A549 (cell line): ENCODE data around the gene RFLNA. TPM values are rescaled to one million over a fixed set of nuclear protein-coding genes. Genes with fewer than 3 reads are reported as not detected.

ENCODE experiments used
- ATAC-seq, 2 experiments: fragments of 200-7000 bp in 1 of 2; fragments of >200 bp in 1 of 2; cut with Nextera tagmentation in 1 of 2; cut with Tn5 transposase in 1 of 2; 3 replicates each; pipeline versions ENCODE4 v1.8.0 to v1.9.1; 2018 to 2020; ENCODE audit warnings: mild to moderate bottlenecking in 1 of 2, moderate library complexity in 1 of 2
- CTCF ChIA-PET: fragments of 300-600 bp; sonication (Branson Sonifier 250); formaldehyde crosslinking; extraction: SDS; loops from one replicate; lab custom pipeline; 2021; ENCODE audit warnings: antibody characterized with exemption, inconsistent platforms; lab: Yijun Ruan, JAX
- POLR2A ChIA-PET: fragments of 350-600 bp; formaldehyde crosslinking; extraction: SDS; loops from one replicate; lab custom pipeline; 2021; ENCODE audit warnings: antibody characterized with exemption, inconsistent platforms; lab: Yijun Ruan, JAX
- DNase-seq, 2 experiments: peaks; one replicate each; pipeline versions ENCODE4 v3.0.0 to v3.0.0-alpha.2; 2011 to 2016; ENCODE audit warnings: low read depth in 1 of 2, low spot score in 1 of 2
- FAIRE-seq: peaks from 2 replicates; lab custom pipeline; 2011; peaks lifted over from hg19 to GRCh38; lab: Jason Lieb, UNC
- H3K27ac ChIP-seq, 2 experiments: fragments of >200 bp; sonication (Bioruptor Twin); formaldehyde crosslinking; 3 replicates each; pipeline ENCODE4 v1.5.1; 2016 to 2017
- H3K4me1 ChIP-seq: fragments of >200 bp; sonication (Bioruptor Twin); formaldehyde crosslinking; 3 replicates; pipeline ENCODE4 v1.6.1; 2016
- H3K4me2 ChIP-seq: fragments of >200 bp; sonication (Bioruptor Twin); formaldehyde crosslinking; 3 replicates; pipeline ENCODE4 v1.6.1; 2016
- H3K4me3 ChIP-seq: fragments of >200 bp; sonication (Bioruptor Twin); formaldehyde crosslinking; 3 replicates; pipeline ENCODE4 v1.5.1; 2016
- H3K9me3 ChIP-seq: fragments of >200 bp; sonication (Bioruptor Twin); formaldehyde crosslinking; 3 replicates; pipeline ENCODE4 v1.6.1; 2016
- BHLHE40 ChIP-seq: IDR thresholded peaks from 2 replicates; pipeline ENCODE4 v1.6.1; 2012; ENCODE audit warnings: low read depth, low read length, inconsistent platforms
- CBX2 ChIP-seq: fragments of 200-600 bp; sonication (generic); IDR thresholded peaks from 2 replicates; pipeline ENCODE4 v1.6.1; 2016; ENCODE audit warnings: low read depth, mild to moderate bottlenecking, borderline replicate concordance
- CBX8 ChIP-seq: fragments of 200-600 bp; sonication (generic); IDR thresholded peaks from 2 replicates; pipeline ENCODE4 v1.6.1; 2016
- CHD2 ChIP-seq: fragments of 150-350 bp; IDR thresholded peaks from 2 replicates; pipeline ENCODE4 v1.6.1; 2014; ENCODE audit warnings: low read length; ENCODE audit not compliant: partially characterized antibody
- EHF ChIP-seq: fragments of 250-450 bp; sonication (Bioruptor Pico); IDR thresholded peaks from 2 replicates; pipeline ENCODE4 v1.5.0; 2020; ENCODE audit warnings: mild to moderate bottlenecking
- EHMT2 ChIP-seq: fragments of 200-600 bp; sonication (generic); IDR thresholded peaks from 2 replicates; pipeline ENCODE4 v1.6.1; 2016; ENCODE audit warnings: antibody characterized with exemption, low read depth, mild to moderate bottlenecking, moderate library complexity
- ESRRA ChIP-seq: fragments of 150-350 bp; IDR thresholded peaks from 2 replicates; pipeline ENCODE4 v1.6.1; 2014; ENCODE audit warnings: mild to moderate bottlenecking, low read length, borderline replicate concordance
- FOSB ChIP-seq: fragments of 250-450 bp; sonication (Bioruptor Pico); IDR thresholded peaks from 2 replicates; pipeline ENCODE4 v1.5.0; 2020; ENCODE audit warnings: mild to moderate bottlenecking, moderate library complexity
- FOSL2 ChIP-seq, 2 experiments: fragments of 450-650 bp in 1 of 2; fragments of >200 bp in 1 of 2; sonication (Bioruptor Twin) in 1 of 2; formaldehyde crosslinking; IDR thresholded peaks; 2 replicates each; pipeline versions ENCODE4 v1.5.0 to v1.6.1; 2016 to 2020; ENCODE audit warnings: mild to moderate bottlenecking in 1 of 2, moderate library complexity in 1 of 2
- FOXS1 ChIP-seq: fragments of 250-450 bp; sonication (Bioruptor Pico); IDR thresholded peaks from 2 replicates; pipeline ENCODE4 v1.5.0; 2020; ENCODE audit warnings: mild to moderate bottlenecking, moderate library complexity
- HDAC2 ChIP-seq: fragments of 200-600 bp; sonication (generic); IDR thresholded peaks from 2 replicates; pipeline ENCODE4 v1.6.1; 2016
- HES2 ChIP-seq: fragments of >200 bp; sonication (Bioruptor Twin); formaldehyde crosslinking; IDR thresholded peaks from 2 replicates; pipeline ENCODE4 v1.6.1; 2016
- HEYL ChIP-seq: fragments of 250-450 bp; sonication (Bioruptor Pico); IDR thresholded peaks from 2 replicates; pipeline ENCODE4 v1.8.0; 2021; ENCODE audit warnings: mild to moderate bottlenecking, moderate library complexity
- HOXA7 ChIP-seq: fragments of 250-450 bp; sonication (Bioruptor Pico); IDR thresholded peaks from 2 replicates; pipeline ENCODE4 v1.5.0; 2020; ENCODE audit warnings: mild to moderate bottlenecking, moderate library complexity
- JUN ChIP-seq, 2 experiments: fragments of >200 bp; sonication (Bioruptor Twin); formaldehyde crosslinking; IDR thresholded peaks; 2 replicates in 1 of 2; 3 replicates in 1 of 2; pipeline ENCODE4 v1.6.1; 2016 to 2017
- JUNB ChIP-seq: fragments of >200 bp; sonication (Bioruptor Twin); formaldehyde crosslinking; IDR thresholded peaks from 2 replicates; pipeline ENCODE4 v1.6.1; 2016
- KDM1A ChIP-seq: fragments of 200-600 bp; sonication (generic); IDR thresholded peaks from 2 replicates; pipeline ENCODE4 v1.6.1; 2016; ENCODE audit warnings: low read depth, mild to moderate bottlenecking
- PHF8 ChIP-seq: fragments of 200-600 bp; sonication (generic); IDR thresholded peaks from 2 replicates; pipeline ENCODE4 v1.6.1; 2016; ENCODE audit warnings: low read depth, mild to moderate bottlenecking, antibody characterized with exemption, moderate library complexity, borderline replicate concordance
- POLR2AphosphoS2 ChIP-seq: conservative IDR thresholded peaks from 2 replicates; pipeline ENCODE4 v1.6.1; 2012; ENCODE audit warnings: low read length, improper control_type of control experiment, inconsistent platforms
- RAD21 ChIP-seq, 2 experiments: fragments of >200 bp in 1 of 2; sonication (Bioruptor Twin) in 1 of 2; formaldehyde crosslinking in 1 of 2; IDR thresholded peaks in 1 of 2; conservative IDR thresholded peaks in 1 of 2; 2 replicates in 1 of 2; 3 replicates in 1 of 2; pipeline ENCODE4 v1.6.1; 2012 to 2018; ENCODE audit warnings: inconsistent platforms in 1 of 2
- RARB ChIP-seq: fragments of 250-450 bp; sonication (Bioruptor Pico); IDR thresholded peaks from 2 replicates; pipeline ENCODE4 v1.8.0; 2021; ENCODE audit warnings: mild to moderate bottlenecking, moderate library complexity
- RNF2 ChIP-seq: fragments of 200-600 bp; sonication (generic); IDR thresholded peaks from 2 replicates; pipeline ENCODE4 v1.6.1; 2016; ENCODE audit warnings: low read depth, mild to moderate bottlenecking, antibody characterized with exemption, moderate library complexity, borderline replicate concordance
- SMC3 ChIP-seq: fragments of >200 bp; sonication (Bioruptor Twin); formaldehyde crosslinking; IDR thresholded peaks from 3 replicates; pipeline ENCODE4 v1.6.1; 2018; ENCODE audit warnings: inconsistent platforms
- ZFP36 ChIP-seq: fragments of 450-650 bp; IDR thresholded peaks from 2 replicates; pipeline ENCODE4 v1.6.1; 2014; ENCODE audit warnings: borderline replicate concordance; ENCODE audit not compliant: partially characterized antibody
- ZNF302 ChIP-seq: fragments of 250-450 bp; sonication (Bioruptor Pico); IDR thresholded peaks from 2 replicates; pipeline ENCODE4 v1.9.0; 2021; ENCODE audit warnings: inconsistent platforms, mild to moderate bottlenecking, moderate library complexity
- ZSCAN20 ChIP-seq: fragments of 250-450 bp; sonication (Bioruptor Pico); IDR thresholded peaks from 2 replicates; pipeline ENCODE4 v1.8.0; 2022; ENCODE audit warnings: mild to moderate bottlenecking, moderate library complexity
- WGBS: methylation state at CpG from one replicate; pipeline ENCODE4 v1.1.6; 2017; ENCODE audit errors: missing lambda C conversion rate; 5-methylcytosine and 5-hydroxymethylcytosine counted together
- polyA plus RNA-seq, 4 experiments: library from polyadenylated mRNA; depleted of rRNA in 3 of 4; stranded (reverse); fragments of >200 nt; fragmentation: RNase III in 1 of 4; extraction: RNeasy Plus Mini Kit Qiagen cat#74134 plus additional on column Dnase treatment in 1 of 4; gene quantifications; 2 replicates in 3 of 4; 3 replicates in 1 of 4; pipeline ENCODE4 v1.2.3, GENCODE V29; 2011 to 2017
- TF ChIP-seq, protein P1 (sequence below): fragments of >200 bp; sonication (Bioruptor Twin); formaldehyde crosslinking; IDR thresholded peaks from 3 replicates; pipeline ENCODE4 v1.5.1; 2016

The RFLNA gene
- polyA plus RNA-seq, 2 of the 4 experiments (the other 2 are of a cell fraction), result not detected

- TF ChIP-seq ZFP36 (no peak), FOSB (CRISPR knock-in tag) (peak; percentile 12; the same call in 1 of the 2 replicates), SMC3 (peak; percentile 88), HES2 (no peak), ZNF302 (no peak), HEYL (CRISPR knock-in tag) (no peak), RAD21 (conservative IDR thresholded peaks at IDR 0.05 in 1 of 2, IDR thresholded peaks at IDR 0.05 in 1 of 2) (peak; percentile 84 to 90), JUN (IDR thresholded peaks at IDR 0.05) (no peak), FOSL2 (IDR thresholded peaks at IDR 0.05) (no peak), FOSL2 (CRISPR knock-in tag; IDR thresholded peaks at IDR 0.05) (no peak), HDAC2 (no peak), KDM1A (no peak), CBX2 (no peak), RARB (CRISPR knock-in tag) (no peak), RNF2 (no peak), ESRRA (peak; percentile 81), PHF8 (no peak), ZSCAN20 (CRISPR knock-in tag) (no peak), HOXA7 (no peak), CBX8 (no peak), CHD2 (no peak), JUNB (no peak), FOXS1 (CRISPR knock-in tag) (no peak), EHF (CRISPR knock-in tag) (no peak), BHLHE40 (no peak)
- TF ChIP-seq, protein P1, sequence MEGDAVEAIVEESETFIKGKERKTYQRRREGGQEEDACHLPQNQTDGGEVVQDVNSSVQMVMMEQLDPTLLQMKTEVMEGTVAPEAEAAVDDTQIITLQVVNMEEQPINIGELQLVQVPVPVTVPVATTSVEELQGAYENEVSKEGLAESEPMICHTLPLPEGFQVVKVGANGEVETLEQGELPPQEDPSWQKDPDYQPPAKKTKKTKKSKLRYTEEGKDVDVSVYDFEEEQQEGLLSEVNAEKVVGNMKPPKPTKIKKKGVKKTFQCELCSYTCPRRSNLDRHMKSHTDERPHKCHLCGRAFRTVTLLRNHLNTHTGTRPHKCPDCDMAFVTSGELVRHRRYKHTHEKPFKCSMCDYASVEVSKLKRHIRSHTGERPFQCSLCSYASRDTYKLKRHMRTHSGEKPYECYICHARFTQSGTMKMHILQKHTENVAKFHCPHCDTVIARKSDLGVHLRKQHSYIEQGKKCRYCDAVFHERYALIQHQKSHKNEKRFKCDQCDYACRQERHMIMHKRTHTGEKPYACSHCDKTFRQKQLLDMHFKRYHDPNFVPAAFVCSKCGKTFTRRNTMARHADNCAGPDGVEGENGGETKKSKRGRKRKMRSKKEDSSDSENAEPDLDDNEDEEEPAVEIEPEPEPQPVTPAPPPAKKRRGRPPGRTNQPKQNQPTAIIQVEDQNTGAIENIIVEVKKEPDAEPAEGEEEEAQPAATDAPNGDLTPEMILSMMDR, result peak; percentile 77
- Histone ChIP-seq H3K4me3 (no peak overlapping the region), H3K27ac (0 out of 6 replicates have a peak overlapping the region, but pooled peaks of 1 of the 2 experiments have one; percentile 9), H3K9me3 (peaks cover 24% of the 10 kb centered on the region), H3K4me1 (no peaks in the 10 kb centered on the region), H3K4me2 (no peak overlapping the region)
- ChIA-PET CTCF (interaction anchor here (0.7 to 6.9 kb wide), 23 partner anchors 9 to 446 kb away, joined by 3 to 63 read pairs (median 4); no protein-coding TSS in a partner anchor), POLR2A (no interaction called here)
- WGBS, result 17% methylated on average over 3 of the region's 6 CpGs
- ATAC-seq (peak; percentile 25 to 85), DNase-seq (peak; percentile 61 to 71), FAIRE-seq (no peak)
Observed at GRCh38 chr12:124321040-124321481, 26.2 kb downstream of the RFLNA start.

- Histone ChIP-seq H3K27ac (peak overlapping the region in 1 of 2 experiments; percentile 29; a peak in 1 of 6 replicates), H3K4me1 (no peaks in the 10 kb centered on the region), H3K4me3 (no peak overlapping the region), H3K4me2 (no peak overlapping the region), H3K9me3 (peaks cover 26% of the 10 kb centered on the region)
- peak; percentile 30 to 55 for ATAC-seq
- CTCF ChIA-PET, result interaction anchor here (0.7 to 6.9 kb wide), 23 partner anchors 10 to 445 kb away, joined by 3 to 63 read pairs (median 4); no protein-coding TSS in a partner anchor
- FAIRE-seq, result no peak
- no peak for TF ChIP-seq EHMT2
- TF ChIP-seq FOSB (CRISPR knock-in tag), result peak; percentile 33; the same call in 1 of the 2 replicates
- peak; percentile 74; the same call in 1 of the 2 replicates for TF ChIP-seq HOXA7
- TF ChIP-seq POLR2AphosphoS2, result peak; percentile 90
- POLR2A ChIA-PET, result no interaction called here
- peak in 1 of 2 experiments; percentile 32 for DNase-seq
- 78% methylated on average over 5 of the region's 7 CpGs for WGBS
Observed at GRCh38 chr12:124321556-124322270, 26.8 kb downstream of the RFLNA start.
